Smooth muscle cell of bladder (primary cell): ENCODE measurements around the gene SUDS3. TPM values are rescaled to one million over a fixed set of nuclear protein-coding genes. Genes with fewer than 3 reads are reported as not detected.

ENCODE experiments used
- total RNA-seq: library from RNA; depleted of rRNA; stranded (reverse); fragments of >200 nt; gene quantifications from 2 replicates; pipeline ENCODE4 v1.2.3, GENCODE V29; 2014

The SUDS3 gene
- total RNA-seq: 40.8 and 43.9 TPM in 2 replicates

GRCh38 chr12:118376089-118377020, at the start of gene SUDS3:
TSS of gene SUDS3 (plus strand) at chr12:118376555. CDS start at chr12:118376692, 137 bp downstream.

DNA sequence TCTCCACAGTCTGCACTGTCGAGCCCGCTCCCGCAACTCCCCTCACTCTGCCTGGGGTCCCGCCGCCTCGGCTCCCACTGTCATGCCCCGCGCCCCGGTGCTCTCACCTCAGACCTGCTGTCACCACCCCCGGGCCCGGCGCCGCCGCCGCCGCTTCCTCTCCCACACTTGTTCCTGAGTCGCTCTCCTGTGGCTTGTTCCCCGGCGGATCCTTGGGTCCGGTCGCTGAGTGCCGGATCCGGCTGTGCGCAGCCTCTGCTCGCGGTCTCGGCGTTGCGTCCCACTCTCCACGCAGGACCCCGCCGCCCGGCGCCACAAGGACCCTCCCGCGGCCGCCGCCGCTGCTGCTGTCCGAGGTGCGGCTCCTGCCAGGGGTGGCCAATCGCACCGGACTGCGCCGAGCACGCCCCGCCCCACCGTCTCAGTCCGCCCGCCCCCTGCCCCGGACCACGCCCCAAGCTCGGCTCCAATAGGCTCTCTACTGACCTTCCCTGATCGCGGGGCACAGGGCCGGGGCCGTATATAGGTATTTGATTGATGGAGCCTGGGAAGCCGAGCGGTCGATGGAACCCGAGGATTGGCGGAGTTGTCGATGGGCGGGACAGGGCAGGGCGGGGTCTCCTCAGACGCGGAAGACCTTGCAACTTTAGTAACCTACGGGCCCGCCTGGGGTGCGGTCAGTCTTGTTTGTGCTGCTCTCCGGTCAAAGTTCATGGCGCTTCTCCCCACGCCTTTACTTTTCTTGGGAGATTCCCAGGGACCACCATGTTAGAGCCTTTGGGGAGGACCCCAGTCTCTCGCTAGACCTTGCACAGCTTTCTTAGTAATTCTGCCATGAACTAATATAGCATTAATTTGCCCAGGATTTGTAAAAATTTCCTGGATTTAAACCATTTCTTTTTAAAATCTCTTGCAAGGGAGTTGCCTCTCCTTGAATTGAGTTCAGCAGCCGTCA, 3.5 kb upstream of the SUDS3 start, which contains the start of gene TAOK3:
Gene TAOK3, minus strand, starts transcription at position 367 of the 955 bp plus-strand sequence. CDS start 117,340 bp downstream, outside the sequence.

Other genes with a start within 250 kb of the SUDS3 start
- 195 and 200 TPM in 2 replicates for gene PEBP1, start 240.4 kb upstream of the SUDS3 start, total RNA-seq
- 34.9 and 38.1 TPM in 2 replicates for gene TAOK3, start 3.6 kb upstream of the SUDS3 start, total RNA-seq